Pancreas (tissue), 10 donors: ENCODE data around the gene BRDT. TPM values are rescaled to one million over a fixed set of nuclear protein-coding genes. Genes with fewer than 3 reads are reported as not detected.

Experiments
- ATAC-seq, 4 donors: fragments of 200-7000 bp; cut with Tn5 transposase; one replicate each; pipeline versions ENCODE4 v1.8.0 to v1.9.1; 2020; ENCODE audit warnings: mild to moderate bottlenecking in 4 of 4, moderate library complexity in 4 of 4
- DNase-seq, 6 donors: peaks; one replicate each; pipeline ENCODE4 v3.0.0-alpha.2; 2020
- FAIRE-seq: peaks from 2 replicates; lab custom pipeline; 2012; peaks lifted over from hg19 to GRCh38; lab: Jason Lieb, UNC
- H3K27ac ChIP-seq, 4 donors: fragments of 200-600 bp; sonication (generic); 1 replicate in 3 of 4; 2 replicates in 1 of 4; pipeline versions ENCODE4 v1.5.0 to v1.8.0; 2020
- H3K27me3 ChIP-seq, 4 donors: fragments of 200-600 bp; one replicate each; pipeline ENCODE4 v1.8.0; 2021
- H3K36me3 ChIP-seq, 3 donors: fragments of 200-600 bp; sonication (generic) in 1 of 3; one replicate each; pipeline versions ENCODE4 v1.5.0 to v1.8.0; 2020 to 2021
- H3K4me1 ChIP-seq, 3 donors: fragments of 200-600 bp; one replicate each; pipeline ENCODE4 v1.8.0; 2021
- H3K4me3 ChIP-seq, 4 donors: fragments of 200-600 bp; sonication (generic) in 2 of 4; one replicate each; pipeline versions ENCODE4 v1.5.0 to v1.8.0; 2020 to 2021
- H3K9me3 ChIP-seq, 4 donors: fragments of 200-600 bp; one replicate each; pipeline ENCODE4 v1.8.0; 2021
- WGBS, 2 donors: extraction: QIAGEN DNeasy Blood & Tissue Kit; methylation state at CpG; one replicate each; pipeline ENCODE4 v1.1.7; 2013; 5-methylcytosine and 5-hydroxymethylcytosine counted together
- intact Hi-C, 3 donors: fragments of 100-400 bp; cut with DNase I; formaldehyde crosslinking; loops; one replicate each; pipeline versions ENCODE4 v1.11.1 to v1.14.2; 2022
- polyA plus RNA-seq, 2 donors: library from polyadenylated mRNA; stranded (reverse); fragments of 200-250 nt; gene quantifications; one replicate each; pipeline ENCODE4 v1.2.3, GENCODE V29; 2013
- total RNA-seq, 6 donors: library from RNA; stranded (reverse); fragmentation: NEBNext Ultra II Directional in 4 of 6; extraction: Animal tissue kit (Norgen Biotek cat#: 25700) in 4 of 6; gene quantifications; one replicate each; pipeline versions ENCODE4 v1.2.1 to v1.2.4, GENCODE V29; 2021 to 2023
- TF ChIP-seq, protein P1 (sequence below), 4 donors: fragments of 200-600 bp; sonication (generic) in 3 of 4; IDR thresholded peaks; one replicate each; pipeline versions ENCODE4 v1.5.0 to v1.8.0; 2021; ENCODE audit warnings: antibody characterized with exemption in 4 of 4
- donor health status: healthy with polysubstance abuse.
- donor health status: DM: no; HTN: no; CAD: no; lungs with moderate emphysema.
- donor health status: DM: no; HTN: no; CAD: no.
- donor health status: control.
- donor health status: control.
- donor health status: Bipolar disorder and iron deficiency.
- donor health status: DM: yes; HTN: yes; CAD: no.
- donor health status: DM: no; HTN: no; CAD: no.
- donor health status: DM: no; HTN: no; CAD: no.
- donor health status: DM: yes; HTN: yes; CAD: no.

The BRDT gene
- total and polyA plus RNA-seq, 8 donors: not detected

DNA sequence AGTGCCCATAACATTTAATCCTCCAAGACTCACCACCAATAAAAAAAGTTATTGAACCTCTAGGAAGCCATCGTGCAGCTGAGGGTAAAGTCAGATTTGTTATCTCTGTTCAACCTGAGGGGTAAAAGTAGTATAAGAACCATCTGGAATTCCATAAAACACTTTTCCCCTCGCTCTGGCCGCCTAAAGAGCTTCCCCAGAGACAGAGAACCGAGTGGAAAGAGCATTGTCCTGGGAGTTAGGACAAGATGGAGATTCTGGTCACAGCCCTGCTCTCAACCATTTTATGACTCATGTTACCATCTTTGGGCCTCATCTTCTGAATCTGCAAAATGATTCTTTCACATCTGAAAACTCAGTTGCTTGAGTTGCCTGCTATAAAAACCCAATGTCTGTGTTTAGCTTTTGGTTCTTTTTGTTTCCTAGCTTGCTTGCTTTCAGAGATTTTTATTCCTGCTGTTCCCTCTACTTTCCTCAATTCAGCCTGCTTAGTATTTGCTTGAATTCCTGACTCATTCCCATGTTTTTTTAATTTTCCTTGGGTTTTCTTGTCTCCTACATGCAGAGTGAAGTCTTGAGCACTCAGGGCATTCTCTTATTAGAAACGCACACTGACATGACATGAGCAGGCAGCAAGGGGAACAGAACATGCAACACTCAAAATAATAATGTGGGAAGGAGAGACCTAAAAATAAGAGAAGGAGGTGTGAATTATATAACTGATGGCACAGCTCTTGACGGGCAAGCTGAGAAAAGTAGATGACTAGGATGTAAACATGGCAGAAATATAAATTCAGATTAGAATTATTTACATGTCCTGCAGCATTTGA is 82.3 kb downstream of the BRDT start:
- peaks cover 0 to 6% (median 0%) of the 10 kb centered on the region in 4 donors for H3K27me3 ChIP-seq
- H3K4me3 ChIP-seq: no peak overlapping the region
- intact Hi-C loops: no loop called here
- H3K9me3 ChIP-seq: no peaks in the 10 kb centered on the region
- FAIRE-seq: no peak
- H3K4me1 ChIP-seq: no peaks in the 10 kb centered on the region
- ATAC-seq: no peak
- WGBS, 2 donors: 79 to 81% methylated on average over 6 of the region's 6 CpGs
- DNase-seq: no peak
- TF ChIP-seq, protein P1, sequence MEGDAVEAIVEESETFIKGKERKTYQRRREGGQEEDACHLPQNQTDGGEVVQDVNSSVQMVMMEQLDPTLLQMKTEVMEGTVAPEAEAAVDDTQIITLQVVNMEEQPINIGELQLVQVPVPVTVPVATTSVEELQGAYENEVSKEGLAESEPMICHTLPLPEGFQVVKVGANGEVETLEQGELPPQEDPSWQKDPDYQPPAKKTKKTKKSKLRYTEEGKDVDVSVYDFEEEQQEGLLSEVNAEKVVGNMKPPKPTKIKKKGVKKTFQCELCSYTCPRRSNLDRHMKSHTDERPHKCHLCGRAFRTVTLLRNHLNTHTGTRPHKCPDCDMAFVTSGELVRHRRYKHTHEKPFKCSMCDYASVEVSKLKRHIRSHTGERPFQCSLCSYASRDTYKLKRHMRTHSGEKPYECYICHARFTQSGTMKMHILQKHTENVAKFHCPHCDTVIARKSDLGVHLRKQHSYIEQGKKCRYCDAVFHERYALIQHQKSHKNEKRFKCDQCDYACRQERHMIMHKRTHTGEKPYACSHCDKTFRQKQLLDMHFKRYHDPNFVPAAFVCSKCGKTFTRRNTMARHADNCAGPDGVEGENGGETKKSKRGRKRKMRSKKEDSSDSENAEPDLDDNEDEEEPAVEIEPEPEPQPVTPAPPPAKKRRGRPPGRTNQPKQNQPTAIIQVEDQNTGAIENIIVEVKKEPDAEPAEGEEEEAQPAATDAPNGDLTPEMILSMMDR (IDR thresholded peaks at IDR 0.05): no peak
- H3K27ac ChIP-seq: no peak overlapping the region
- H3K36me3 ChIP-seq: no peaks in the 10 kb centered on the region

DNA sequence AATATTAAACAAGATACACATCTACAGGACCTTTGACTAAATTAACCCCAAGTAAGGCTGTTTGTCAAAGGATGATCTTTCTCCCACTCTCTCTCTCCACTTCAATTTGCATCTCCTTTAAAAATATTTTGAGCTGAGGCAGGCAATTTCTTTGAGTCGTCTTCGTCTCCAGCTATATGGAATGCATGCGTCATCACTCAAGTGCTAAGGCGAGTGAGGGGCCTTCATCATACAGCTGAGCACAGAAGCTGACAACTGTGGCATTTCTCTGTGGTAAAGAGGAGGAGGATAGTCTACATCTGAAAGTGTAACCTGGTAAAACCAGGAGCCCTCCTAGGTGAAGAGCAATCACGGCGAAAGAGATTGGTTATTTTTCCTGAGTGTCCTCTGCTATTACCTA is 88.2 kb downstream of the BRDT start:
- Histone ChIP-seq H3K27me3 (peaks cover 0 to 6% (median 0%) of the 10 kb centered on the region in 4 donors), H3K9me3 (no peaks in the 10 kb centered on the region), H3K36me3 (no peaks in the 10 kb centered on the region), H3K27ac (no peak overlapping the region), H3K4me3 (no peak overlapping the region), H3K4me1 (no peaks in the 10 kb centered on the region)
- intact Hi-C loops: no loop called here
- FAIRE-seq: no peak
- TF ChIP-seq, protein P1 (IDR thresholded peaks at IDR 0.05): no peak
- 75 to 81% methylated on average over 6 of the region's 6 CpGs for WGBS, 2 donors
- DNase-seq: no peak
- no peak for ATAC-seq

DNA sequence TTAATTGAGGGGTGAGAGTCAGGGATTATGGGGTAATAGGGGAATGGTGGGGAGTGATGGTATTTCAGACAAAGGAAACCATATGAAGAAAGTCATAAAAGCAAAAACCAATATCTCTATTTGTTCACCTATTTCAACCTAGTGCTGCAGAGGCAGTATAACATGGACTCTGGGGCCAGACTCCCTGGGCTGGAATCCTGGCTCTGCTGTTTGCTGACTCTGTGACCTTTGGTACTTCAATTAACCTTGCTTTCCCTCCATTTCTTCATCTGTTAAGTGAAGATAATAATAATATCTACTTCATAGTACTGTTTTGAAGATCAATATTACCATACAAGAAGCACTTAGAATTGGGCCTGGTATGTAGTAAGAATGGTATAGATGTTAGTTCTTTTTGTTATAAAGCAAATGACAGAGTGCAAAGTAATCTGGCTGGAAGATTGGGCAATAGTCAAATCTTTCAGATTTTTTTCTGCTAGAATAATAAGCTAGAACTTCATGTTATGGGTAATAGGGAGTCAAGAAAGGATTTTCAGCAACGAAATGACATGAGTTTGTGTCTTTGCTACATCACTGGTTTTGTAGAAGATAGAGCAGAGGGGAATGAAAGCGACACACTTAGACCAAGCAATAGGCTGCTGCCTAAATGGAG is 89.6 kb downstream of the BRDT start:
- ATAC-seq (no peak), FAIRE-seq (no peak), DNase-seq (no peak)
- Histone ChIP-seq H3K27ac (no peak overlapping the region), H3K36me3 (no peaks in the 10 kb centered on the region), H3K4me3 (no peak overlapping the region), H3K27me3 (peaks cover 0 to 6% (median 0%) of the 10 kb centered on the region in 4 donors), H3K4me1 (no peaks in the 10 kb centered on the region), H3K9me3 (no peaks in the 10 kb centered on the region)
- TF ChIP-seq, protein P1 (IDR thresholded peaks at IDR 0.05): no peak
- intact Hi-C loops: no loop called here
- 77 to 86% methylated on average over 2 of the region's 2 CpGs for WGBS, 2 donors

DNA sequence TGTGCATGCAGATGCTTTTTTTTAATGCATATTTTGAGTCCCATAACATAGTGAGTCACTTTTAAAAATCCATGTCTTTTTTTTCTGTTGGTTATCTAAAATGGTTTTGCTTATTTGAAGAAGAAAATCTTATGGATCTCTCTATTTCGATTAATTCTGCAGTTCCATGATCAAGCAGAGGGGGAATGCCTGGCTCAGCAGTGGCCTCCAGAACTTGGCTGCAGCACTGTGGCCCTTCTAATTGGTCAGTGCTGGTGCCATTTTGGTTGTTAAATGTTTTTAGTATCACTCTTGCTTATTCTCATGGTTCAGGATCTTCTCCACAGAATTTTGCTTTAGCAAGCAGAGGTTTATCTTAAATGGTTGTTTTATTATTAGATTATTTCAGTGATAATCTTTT is 91.8 kb downstream of the BRDT start:
- H3K27ac ChIP-seq: no peak overlapping the region
- no peak for FAIRE-seq
- H3K4me1 ChIP-seq: no peaks in the 10 kb centered on the region
- H3K36me3 ChIP-seq: no peaks in the 10 kb centered on the region
- intact Hi-C loops: no loop called here
- H3K27me3 ChIP-seq: no peaks in the 10 kb centered on the region
- TF ChIP-seq, protein P1 (IDR thresholded peaks at IDR 0.05): no peak
- no peak for ATAC-seq
- H3K9me3 ChIP-seq: no peaks in the 10 kb centered on the region
- WGBS, 2 donors: 67 to 83% methylated on average over 1 of the region's 1 CpG
- no peak for DNase-seq
- no peak overlapping the region for H3K4me3 ChIP-seq

DNA sequence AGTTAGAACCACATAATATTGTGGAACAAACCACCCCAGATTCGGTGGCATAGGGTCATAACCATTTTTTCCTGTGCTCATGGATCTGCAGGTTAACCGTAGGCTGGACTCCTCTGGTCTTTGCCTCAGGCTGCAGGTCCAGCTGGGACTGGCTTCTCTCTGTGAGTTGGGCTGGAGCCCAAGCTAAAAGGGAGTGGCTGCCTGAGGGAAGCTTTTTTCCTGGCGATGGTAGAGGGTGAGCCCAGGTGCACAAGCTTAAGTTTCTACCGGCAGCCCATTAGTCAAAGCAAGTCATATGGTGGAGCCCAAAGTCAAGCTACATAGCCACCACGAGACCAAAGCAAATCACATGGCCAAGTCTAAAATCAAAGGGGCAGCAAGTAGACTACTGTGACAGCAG is 94.4 kb downstream of the BRDT start:
- FAIRE-seq (no peak), DNase-seq (no peak), ATAC-seq (no peak)
- H3K4me1 ChIP-seq: no peaks in the 10 kb centered on the region
- intact Hi-C loops: no loop called here
- H3K27ac ChIP-seq: no peak overlapping the region
- H3K36me3 ChIP-seq: no peaks in the 10 kb centered on the region
- no peaks in the 10 kb centered on the region for H3K9me3 ChIP-seq
- no peak overlapping the region for H3K4me3 ChIP-seq
- TF ChIP-seq, protein P1 (IDR thresholded peaks at IDR 0.05): no peak
- 62 to 70% methylated on average over 5 of the region's 5 CpGs for WGBS, 2 donors
- H3K27me3 ChIP-seq: no peaks in the 10 kb centered on the region
